Mesenchymal stem cell (in vitro differentiated cells and primary cell): Measurements from ENCODE around the gene KIAA0232.

Source experiments
- DNase-seq: peaks from one replicate; pipeline ENCODE4 v3.0.0-alpha.2; 2013
- H2AFZ ChIP-seq: one replicate; pipeline ENCODE4 v1.6.1; 2013; ENCODE audit warnings: low read depth, mild to moderate bottlenecking, control low read depth, inconsistent platforms, low read length, moderate library complexity
- H2AK5ac ChIP-seq: 2 replicates; pipeline ENCODE4 v1.6.1; 2013; ENCODE audit warnings: low read length, moderate library complexity, mild to moderate bottlenecking, inconsistent platforms; ENCODE audit not compliant: severe bottlenecking
- H2BK120ac ChIP-seq: one replicate; pipeline ENCODE4 v1.6.1; 2013; ENCODE audit warnings: low read depth, mild to moderate bottlenecking, inconsistent platforms, low read length, moderate library complexity
- H2BK12ac ChIP-seq, 2 experiments: one replicate each; pipeline ENCODE4 v1.6.1; 2013; ENCODE audit warnings: inconsistent platforms in 2 of 2, low read length in 2 of 2, mild to moderate bottlenecking in 2 of 2, moderate library complexity in 2 of 2, control low read depth in 1 of 2
- H2BK15ac ChIP-seq: one replicate; pipeline ENCODE4 v1.6.1; 2013; ENCODE audit warnings: mild to moderate bottlenecking, low read depth, inconsistent platforms; ENCODE audit not compliant: poor library complexity, severe bottlenecking
- H2BK5ac ChIP-seq: 2 replicates; pipeline ENCODE4 v1.6.1; 2013; ENCODE audit warnings: low read depth, mild to moderate bottlenecking, low read length, control low read depth, inconsistent platforms; ENCODE audit not compliant: poor library complexity, severe bottlenecking
- H3K14ac ChIP-seq, 2 experiments: one replicate each; pipeline ENCODE4 v1.6.1; 2013; ENCODE audit warnings: inconsistent platforms in 2 of 2, low read length in 2 of 2, control low read depth in 1 of 2, mild to moderate bottlenecking in 1 of 2, moderate library complexity in 1 of 2
- H3K18ac ChIP-seq, 2 experiments: one replicate each; pipeline ENCODE4 v1.6.1; 2013; ENCODE audit warnings: inconsistent platforms in 2 of 2, low read length in 2 of 2, control low read depth in 1 of 2, low read depth in 1 of 2, mild to moderate bottlenecking in 1 of 2
- H3K23ac ChIP-seq, 2 experiments: one replicate each; pipeline ENCODE4 v1.6.1; 2013; ENCODE audit warnings: inconsistent platforms in 2 of 2, low read length in 2 of 2, mild to moderate bottlenecking in 2 of 2, moderate library complexity in 2 of 2, control low read depth in 1 of 2
- H3K27ac ChIP-seq: 2 replicates; pipeline ENCODE4 v1.5.1; 2013; ENCODE audit warnings: mild to moderate bottlenecking, moderate library complexity, low read length, control low read depth, inconsistent platforms; ENCODE audit not compliant: poor library complexity, severe bottlenecking
- H3K27me3 ChIP-seq, 2 experiments: 2 replicates each; pipeline versions ENCODE4 v1.6.1 to v1.7.0; 2013; ENCODE audit warnings: low read length in 2 of 2, mild to moderate bottlenecking in 2 of 2, moderate library complexity in 2 of 2, control low read depth in 1 of 2, inconsistent platforms in 1 of 2; ENCODE audit not compliant: control insufficient read depth in 1 of 2, insufficient read depth in 1 of 2
- H3K36me3 ChIP-seq, 2 experiments: 2 replicates each; pipeline versions ENCODE4 v1.6.1 to v1.7.0; 2013; ENCODE audit warnings: low read length in 2 of 2, control low read depth in 1 of 2, inconsistent platforms in 1 of 2, low read depth in 1 of 2, mild to moderate bottlenecking in 1 of 2; ENCODE audit not compliant: insufficient read depth in 2 of 2, control insufficient read depth in 1 of 2
- H3K4ac ChIP-seq, 2 experiments: one replicate each; pipeline ENCODE4 v1.6.1; 2013; ENCODE audit warnings: inconsistent platforms in 2 of 2, low read length in 2 of 2, mild to moderate bottlenecking in 2 of 2, moderate library complexity in 2 of 2, control low read depth in 1 of 2, low read depth in 1 of 2
- H3K4me1 ChIP-seq: 2 replicates; pipeline ENCODE4 v1.6.1; 2013; ENCODE audit warnings: low read depth, low read length, control low read depth; ENCODE audit not compliant: control insufficient read depth, insufficient read depth
- H3K4me2 ChIP-seq: 2 replicates; pipeline ENCODE4 v1.6.1; 2013; ENCODE audit warnings: low read length, mild to moderate bottlenecking, inconsistent platforms; ENCODE audit not compliant: poor library complexity, severe bottlenecking
- H3K4me3 ChIP-seq, 2 experiments: 2 replicates each; pipeline versions ENCODE4 v1.5.1 to v1.7.0; 2013; ENCODE audit warnings: low read length in 2 of 2, mild to moderate bottlenecking in 2 of 2, control low read depth in 1 of 2, low read depth in 1 of 2; ENCODE audit not compliant: insufficient read depth in 1 of 2
- H3K79me1 ChIP-seq: replicated peaks from 2 replicates; pipeline ENCODE4 v1.6.1; 2013; ENCODE audit warnings: mild to moderate bottlenecking, control low read depth, low read length, inconsistent platforms; ENCODE audit not compliant: poor library complexity, severe bottlenecking
- H3K9ac ChIP-seq: 2 replicates; pipeline ENCODE4 v1.7.0; 2013; ENCODE audit warnings: mild to moderate bottlenecking, low read length, moderate library complexity
- H3K9me3 ChIP-seq: 2 replicates; pipeline ENCODE4 v1.7.0; 2013; ENCODE audit warnings: mild to moderate bottlenecking, low read length; ENCODE audit not compliant: control insufficient read depth
- H4K8ac ChIP-seq: one replicate; pipeline ENCODE4 v1.6.1; 2013; ENCODE audit warnings: inconsistent platforms, mild to moderate bottlenecking, low read length, moderate library complexity
- H4K91ac ChIP-seq: one replicate; pipeline ENCODE4 v1.6.1; 2013; ENCODE audit warnings: mild to moderate bottlenecking, low read length, inconsistent platforms
- WGBS: methylation state at CpG from one replicate; pipeline ENCODE4 v1.1.7; 2013; ENCODE audit warnings: mixed read lengths; 5-methylcytosine and 5-hydroxymethylcytosine counted together

The KIAA0232 gene

DNA sequence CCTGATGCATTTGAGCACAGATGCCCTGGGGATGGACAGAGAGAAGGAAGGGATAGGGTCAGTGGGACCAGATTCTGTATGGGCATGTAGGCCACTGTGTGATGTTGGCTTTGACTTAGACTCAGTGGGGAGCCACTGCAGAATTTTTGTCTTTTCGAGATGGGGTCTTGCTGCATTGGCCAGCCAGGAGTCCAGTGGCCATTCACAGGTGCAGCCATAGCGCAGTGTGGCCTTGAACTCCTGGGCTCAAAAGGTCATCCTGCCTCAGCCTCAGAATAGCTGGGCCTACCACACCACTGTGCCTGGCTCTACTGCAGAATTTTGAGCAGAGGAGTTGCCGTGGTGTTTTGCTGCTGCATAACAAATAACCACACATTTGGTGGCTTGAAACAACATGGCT lies 149.9 kb downstream of the KIAA0232 start:
- 99% methylated on average over 3 of the region's 3 CpGs for WGBS
- no peak overlapping the region for H3K4ac ChIP-seq
- no peak overlapping the region for H3K18ac ChIP-seq
- H3K23ac ChIP-seq: no peak overlapping the region
- no peak overlapping the region for H2BK5ac ChIP-seq
- no peak overlapping the region for H3K9ac ChIP-seq
- H3K4me1 ChIP-seq: peaks cover 14% of the 10 kb centered on the region
- no peak overlapping the region for H2BK120ac ChIP-seq
- DNase-seq: no peak
- H3K4me2 ChIP-seq: no peak overlapping the region
- no peak overlapping the region for H3K27ac ChIP-seq
- no peak overlapping the region for H4K91ac ChIP-seq
- H2AFZ ChIP-seq: no peak overlapping the region
- peaks cover 0 to 10% of the 10 kb centered on the region in 2 experiments for H3K36me3 ChIP-seq
- H3K4me3 ChIP-seq: no peak overlapping the region
- no peak overlapping the region for H3K14ac ChIP-seq
- H2BK15ac ChIP-seq: no peak overlapping the region
- H3K9me3 ChIP-seq: peaks cover 6% of the 10 kb centered on the region
- H2BK12ac ChIP-seq: no peak overlapping the region
- H4K8ac ChIP-seq: no peak overlapping the region
- H2AK5ac ChIP-seq: no peak overlapping the region
- no peaks in the 10 kb centered on the region for H3K27me3 ChIP-seq
- peaks cover 34% of the 10 kb centered on the region for H3K79me1 ChIP-seq

- peaks cover 0 to 10% of the 10 kb centered on the region in 2 experiments for H3K36me3 ChIP-seq
- no peak overlapping the region for H3K4me3 ChIP-seq
- H3K9me3 ChIP-seq: peaks cover 6% of the 10 kb centered on the region
- no peak for DNase-seq
- no peak overlapping the region for H3K18ac ChIP-seq
- H2AK5ac ChIP-seq: no peak overlapping the region
- WGBS: 91% methylated on average over 3 of the region's 3 CpGs
- H3K23ac ChIP-seq: no peak overlapping the region
- no peak overlapping the region for H2BK5ac ChIP-seq
- H4K8ac ChIP-seq: no peak overlapping the region
- H2AFZ ChIP-seq: no peak overlapping the region
- H3K9ac ChIP-seq: no peak overlapping the region
- H3K14ac ChIP-seq: no peak overlapping the region
- peaks cover 18% of the 10 kb centered on the region for H3K4me1 ChIP-seq
- no peak overlapping the region for H3K4ac ChIP-seq
- H3K79me1 ChIP-seq: peaks cover 37% of the 10 kb centered on the region
- no peak overlapping the region for H2BK12ac ChIP-seq
- no peak overlapping the region for H2BK15ac ChIP-seq
- no peaks in the 10 kb centered on the region for H3K27me3 ChIP-seq
- no peak overlapping the region for H3K4me2 ChIP-seq
- H3K27ac ChIP-seq: no peak overlapping the region
- no peak overlapping the region for H4K91ac ChIP-seq
- no peak overlapping the region for H2BK120ac ChIP-seq
Observed at GRCh38 chr4:6932918-6933317, 150.4 kb downstream of the KIAA0232 start.
